ENCODE data around the gene TCN2.

TCN2 gene

GRCh38 chr22:30612789-30613188 is 5.8 kb downstream of the TCN2 start:
- Histone ChIP-seq H4K20me1 (ENCODE audit: insufficient read depth, low read length) (no peaks in the 10 kb centered on the region), H3K4me2 (ENCODE audit: insufficient read depth, low read length) (no peak overlapping the region), H3K79me2 (ENCODE audit: insufficient read depth, low read length) (no peaks in the 10 kb centered on the region), H3K4me1 (ENCODE audit: insufficient read depth, low read length) (no peaks in the 10 kb centered on the region), H3K4me3 (ENCODE audit: low read depth in 1 of 2, low read length in 2 of 2) (no peak overlapping the region), H3K9me3 (ENCODE audit: insufficient read depth, low read length, severe bottlenecking) (no peaks in the 10 kb centered on the region), H3K36me3 (ENCODE audit: insufficient read depth, low read length) (no peaks in the 10 kb centered on the region), H3K27ac (ENCODE audit: low read length) (no peak overlapping the region), H3K27me3 (ENCODE audit: insufficient read depth, low read length, poor library complexity) (peaks cover 2% of the 10 kb centered on the region), H3K9ac (ENCODE audit: low read depth, low read length) (no peak overlapping the region), H2AFZ (ENCODE audit: low read depth, low read length) (no peak overlapping the region)
- ATAC-seq (ENCODE audit: insufficient read depth, low read depth) = no peak
- DNase-seq = no peak
- TF ChIP-seq CTCF (IDR thresholded peaks at IDR 0.05; ENCODE audit: borderline replicate concordance, extremely low read depth, low read length, poor library complexity, severe bottlenecking) = no peak
- TF ChIP-seq EZH2 (IDR thresholded peaks at IDR 0.05; ENCODE audit: borderline replicate concordance, low read depth, low read length, severe bottlenecking) = no peak

GRCh38 chr22:30614268-30614667 is 7.3 kb downstream of the TCN2 start:
- no peak for TF ChIP-seq CTCF (IDR thresholded peaks at IDR 0.05; ENCODE audit: borderline replicate concordance, extremely low read depth, low read length, poor library complexity, severe bottlenecking)
- no peak for TF ChIP-seq EZH2 (IDR thresholded peaks at IDR 0.05; ENCODE audit: borderline replicate concordance, low read depth, low read length, severe bottlenecking)
- H3K4me2 ChIP-seq (ENCODE audit: insufficient read depth, low read length) = no peak overlapping the region
- ATAC-seq (ENCODE audit: insufficient read depth, low read depth) = no peak
- H3K9ac ChIP-seq (ENCODE audit: low read depth, low read length) = no peak overlapping the region
- peaks cover 2% of the 10 kb centered on the region for H3K27me3 ChIP-seq (ENCODE audit: insufficient read depth, low read length, poor library complexity)
- H3K4me3 ChIP-seq (ENCODE audit: low read depth in 1 of 2, low read length in 2 of 2) = no peak overlapping the region
- H3K79me2 ChIP-seq (ENCODE audit: insufficient read depth, low read length) = no peaks in the 10 kb centered on the region
- H2AFZ ChIP-seq (ENCODE audit: low read depth, low read length) = no peak overlapping the region
- H3K4me1 ChIP-seq (ENCODE audit: insufficient read depth, low read length) = no peaks in the 10 kb centered on the region
- H4K20me1 ChIP-seq (ENCODE audit: insufficient read depth, low read length) = no peaks in the 10 kb centered on the region
- H3K36me3 ChIP-seq (ENCODE audit: insufficient read depth, low read length) = no peaks in the 10 kb centered on the region
- no peak for DNase-seq
- no peaks in the 10 kb centered on the region for H3K9me3 ChIP-seq (ENCODE audit: insufficient read depth, low read length, severe bottlenecking)
- H3K27ac ChIP-seq (ENCODE audit: low read length) = no peak overlapping the region

- Histone ChIP-seq H3K9ac (ENCODE audit: low read depth, low read length) (no peak overlapping the region), H3K4me1 (ENCODE audit: insufficient read depth, low read length) (no peaks in the 10 kb centered on the region), H3K4me2 (ENCODE audit: insufficient read depth, low read length) (no peak overlapping the region), H2AFZ (ENCODE audit: low read depth, low read length) (no peak overlapping the region), H4K20me1 (ENCODE audit: insufficient read depth, low read length) (no peaks in the 10 kb centered on the region), H3K79me2 (ENCODE audit: insufficient read depth, low read length) (no peaks in the 10 kb centered on the region), H3K4me3 (ENCODE audit: low read depth in 1 of 2, low read length in 2 of 2) (no peak overlapping the region), H3K9me3 (ENCODE audit: insufficient read depth, low read length, severe bottlenecking) (no peaks in the 10 kb centered on the region), H3K36me3 (ENCODE audit: insufficient read depth, low read length) (no peaks in the 10 kb centered on the region), H3K27ac (ENCODE audit: low read length) (no peak overlapping the region), H3K27me3 (ENCODE audit: insufficient read depth, low read length, poor library complexity) (peaks cover 2% of the 10 kb centered on the region)
- TF ChIP-seq EZH2 (IDR thresholded peaks at IDR 0.05; ENCODE audit: borderline replicate concordance, low read depth, low read length, severe bottlenecking) (no peak), CTCF (IDR thresholded peaks at IDR 0.05; ENCODE audit: borderline replicate concordance, extremely low read depth, low read length, poor library complexity, severe bottlenecking) (no peak)
- DNase-seq = no peak
- ATAC-seq (ENCODE audit: insufficient read depth, low read depth) = no peak
These were observed 7.9 kb downstream of the TCN2 start for GRCh38 chr22:30614879-30615278.

- H3K79me2 ChIP-seq (ENCODE audit: insufficient read depth, low read length) = no peaks in the 10 kb centered on the region
- H2AFZ ChIP-seq (ENCODE audit: low read depth, low read length) = no peak overlapping the region
- no peak overlapping the region for H3K27ac ChIP-seq (ENCODE audit: low read length)
- no peak overlapping the region for H3K9ac ChIP-seq (ENCODE audit: low read depth, low read length)
- no peaks in the 10 kb centered on the region for H3K9me3 ChIP-seq (ENCODE audit: insufficient read depth, low read length, severe bottlenecking)
- no peaks in the 10 kb centered on the region for H3K4me1 ChIP-seq (ENCODE audit: insufficient read depth, low read length)
- no peak for ATAC-seq (ENCODE audit: insufficient read depth, low read depth)
- H3K36me3 ChIP-seq (ENCODE audit: insufficient read depth, low read length) = no peaks in the 10 kb centered on the region
- DNase-seq = no peak
- H4K20me1 ChIP-seq (ENCODE audit: insufficient read depth, low read length) = no peaks in the 10 kb centered on the region
- H3K27me3 ChIP-seq (ENCODE audit: insufficient read depth, low read length, poor library complexity) = peaks cover 2% of the 10 kb centered on the region
- no peak overlapping the region for H3K4me2 ChIP-seq (ENCODE audit: insufficient read depth, low read length)
- no peak overlapping the region for H3K4me3 ChIP-seq (ENCODE audit: low read depth in 1 of 2, low read length in 2 of 2)
- no peak for TF ChIP-seq CTCF (IDR thresholded peaks at IDR 0.05; ENCODE audit: borderline replicate concordance, extremely low read depth, low read length, poor library complexity, severe bottlenecking)
- no peak for TF ChIP-seq EZH2 (IDR thresholded peaks at IDR 0.05; ENCODE audit: borderline replicate concordance, low read depth, low read length, severe bottlenecking)
These were observed 8.6 kb downstream of the TCN2 start for GRCh38 chr22:30615543-30615954.

Measured in DND-41 (cell line).